Kidney epithelial cell (primary cell): ENCODE data around the gene MAGI1. TPM values are rescaled to one million over a fixed set of nuclear protein-coding genes. Genes with fewer than 3 reads are reported as not detected.

ENCODE experiments used
- DNase-seq: peaks from one replicate; pipeline ENCODE4 v3.0.0-alpha.2; 2010; ENCODE audit warnings: low read depth
- H3K27me3 ChIP-seq: 2 replicates; pipeline ENCODE4 v1.6.0; 2011; ENCODE audit warnings: low read length; ENCODE audit not compliant: control insufficient read depth, insufficient read depth
- H3K36me3 ChIP-seq: 2 replicates; pipeline ENCODE4 v1.5.1; 2011; ENCODE audit warnings: low read length; ENCODE audit not compliant: control insufficient read depth, insufficient read depth
- H3K4me3 ChIP-seq: 2 replicates; pipeline ENCODE4 v1.5.1; 2011; ENCODE audit warnings: low read depth, mild to moderate bottlenecking, control low read depth, low read length
- total RNA-seq: library from RNA; depleted of rRNA; stranded (reverse); fragments of >200 nt; gene quantifications from 2 replicates; pipeline ENCODE4 v1.2.3, GENCODE V29; 2015
- TF ChIP-seq, protein P1 (sequence below): IDR thresholded peaks from 2 replicates; pipeline ENCODE4 v1.5.1; 2011; ENCODE audit warnings: mild to moderate bottlenecking, moderate library complexity, low read length, control low read depth, inconsistent platforms; ENCODE audit not compliant: insufficient read depth, poor library complexity, severe bottlenecking

MAGI1 gene
- total RNA-seq, 1 donor from 2014 or later = 15.8 TPM

DNA sequence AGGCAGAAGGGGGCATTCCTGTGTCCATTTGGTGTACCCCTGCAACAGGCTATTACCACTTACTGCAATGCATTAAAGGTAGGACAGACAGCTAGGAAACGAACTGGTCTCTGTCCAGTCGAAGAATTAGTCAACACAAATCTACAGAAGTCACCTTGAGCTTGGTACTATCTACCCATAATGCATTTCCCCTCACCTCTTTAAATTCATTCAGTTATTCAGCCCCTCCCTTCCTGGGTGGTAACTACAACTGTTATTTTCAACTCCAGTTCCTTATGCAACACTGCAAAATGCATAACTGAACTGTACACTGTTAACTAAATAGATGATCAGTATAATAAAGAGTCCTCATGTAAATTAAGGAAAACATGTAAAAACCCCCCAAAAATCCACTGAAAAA is 77.6 kb downstream of the MAGI1 start:
- no peaks in the 10 kb centered on the region for H3K27me3 ChIP-seq
- no peak for DNase-seq
- H3K36me3 ChIP-seq = no peaks in the 10 kb centered on the region
- TF ChIP-seq, protein P1, sequence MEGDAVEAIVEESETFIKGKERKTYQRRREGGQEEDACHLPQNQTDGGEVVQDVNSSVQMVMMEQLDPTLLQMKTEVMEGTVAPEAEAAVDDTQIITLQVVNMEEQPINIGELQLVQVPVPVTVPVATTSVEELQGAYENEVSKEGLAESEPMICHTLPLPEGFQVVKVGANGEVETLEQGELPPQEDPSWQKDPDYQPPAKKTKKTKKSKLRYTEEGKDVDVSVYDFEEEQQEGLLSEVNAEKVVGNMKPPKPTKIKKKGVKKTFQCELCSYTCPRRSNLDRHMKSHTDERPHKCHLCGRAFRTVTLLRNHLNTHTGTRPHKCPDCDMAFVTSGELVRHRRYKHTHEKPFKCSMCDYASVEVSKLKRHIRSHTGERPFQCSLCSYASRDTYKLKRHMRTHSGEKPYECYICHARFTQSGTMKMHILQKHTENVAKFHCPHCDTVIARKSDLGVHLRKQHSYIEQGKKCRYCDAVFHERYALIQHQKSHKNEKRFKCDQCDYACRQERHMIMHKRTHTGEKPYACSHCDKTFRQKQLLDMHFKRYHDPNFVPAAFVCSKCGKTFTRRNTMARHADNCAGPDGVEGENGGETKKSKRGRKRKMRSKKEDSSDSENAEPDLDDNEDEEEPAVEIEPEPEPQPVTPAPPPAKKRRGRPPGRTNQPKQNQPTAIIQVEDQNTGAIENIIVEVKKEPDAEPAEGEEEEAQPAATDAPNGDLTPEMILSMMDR = no peak
- no peak overlapping the region for H3K4me3 ChIP-seq

DNA sequence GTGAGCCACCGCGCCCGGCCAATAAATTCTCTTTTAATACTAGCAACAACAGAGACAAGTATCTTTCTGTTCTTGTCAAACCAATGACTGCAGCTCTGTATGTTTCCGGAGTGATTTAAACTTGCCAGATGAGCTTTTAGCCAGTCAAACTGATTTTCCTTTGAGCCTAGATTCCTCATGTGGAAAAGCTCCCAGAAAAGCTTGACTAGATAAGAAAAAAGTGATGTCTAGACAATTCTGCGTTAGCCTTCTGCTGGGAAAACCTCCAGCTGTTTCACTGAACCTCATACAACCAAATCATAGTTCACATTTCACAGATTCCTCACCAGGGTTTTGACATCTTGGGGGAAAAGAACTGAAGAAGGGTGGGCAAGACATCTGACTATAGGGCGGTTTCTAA is 78.6 kb downstream of the MAGI1 start:
- Histone ChIP-seq H3K4me3 (no peak overlapping the region), H3K27me3 (no peaks in the 10 kb centered on the region), H3K36me3 (no peaks in the 10 kb centered on the region)
- TF ChIP-seq, protein P1 = no peak
- DNase-seq = no peak

DNA sequence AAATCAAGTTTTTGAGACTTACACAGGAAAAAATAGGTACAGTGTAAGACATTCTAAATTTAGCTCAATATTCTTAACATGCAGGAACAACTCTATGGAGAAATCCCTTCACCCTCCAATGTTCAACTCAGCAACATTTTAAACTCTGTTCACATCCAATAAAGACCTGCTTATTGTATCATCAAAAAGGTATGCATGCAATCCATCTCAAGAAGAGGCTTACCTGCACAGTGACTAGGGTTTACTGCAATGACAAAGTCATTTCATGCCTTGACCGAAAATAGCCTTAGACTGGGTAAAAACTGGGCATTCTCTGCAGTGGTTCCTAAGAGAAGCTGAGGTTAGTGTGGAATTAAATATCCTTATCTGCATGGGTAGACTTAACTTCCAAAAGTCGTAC is 80.5 kb downstream of the MAGI1 start:
- DNase-seq = no peak
- Histone ChIP-seq H3K4me3 (no peak overlapping the region), H3K27me3 (no peaks in the 10 kb centered on the region), H3K36me3 (no peaks in the 10 kb centered on the region)
- TF ChIP-seq, protein P1 = no peak

DNA sequence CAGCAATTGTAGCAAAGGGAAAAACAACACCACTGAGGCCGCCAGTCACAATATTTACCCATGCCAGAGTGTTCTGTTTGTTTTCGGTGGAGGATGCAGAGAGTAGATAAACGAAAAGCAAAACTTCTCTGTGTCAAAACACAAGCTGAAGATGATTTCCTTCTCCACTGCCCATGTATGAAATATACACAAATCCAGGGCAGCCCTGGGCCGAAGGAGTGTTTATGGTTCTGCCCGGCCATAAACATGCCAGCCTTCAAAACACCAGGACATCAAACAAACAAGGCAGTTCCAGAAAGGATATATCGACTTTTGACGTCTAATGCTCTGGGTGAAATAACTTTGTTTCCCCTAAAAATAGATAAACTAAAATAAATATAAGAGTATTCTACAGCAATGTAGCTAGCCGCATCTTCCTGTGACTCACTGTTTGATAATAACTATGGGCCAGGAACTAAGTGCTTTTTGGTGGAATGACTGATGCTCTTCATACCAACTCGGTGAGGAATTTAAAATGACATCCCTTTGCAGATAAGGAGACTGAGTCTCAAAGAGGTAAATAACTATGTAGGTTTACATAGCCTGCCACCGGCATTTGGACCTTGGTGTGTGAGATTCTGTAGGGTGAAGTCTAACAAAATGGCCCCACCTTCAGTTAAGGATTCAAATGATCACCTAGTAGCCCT is 82.8 kb downstream of the MAGI1 start:
- H3K27me3 ChIP-seq = no peaks in the 10 kb centered on the region
- no peak for DNase-seq
- H3K4me3 ChIP-seq = no peak overlapping the region
- TF ChIP-seq, protein P1 = no peak
- no peaks in the 10 kb centered on the region for H3K36me3 ChIP-seq

DNA sequence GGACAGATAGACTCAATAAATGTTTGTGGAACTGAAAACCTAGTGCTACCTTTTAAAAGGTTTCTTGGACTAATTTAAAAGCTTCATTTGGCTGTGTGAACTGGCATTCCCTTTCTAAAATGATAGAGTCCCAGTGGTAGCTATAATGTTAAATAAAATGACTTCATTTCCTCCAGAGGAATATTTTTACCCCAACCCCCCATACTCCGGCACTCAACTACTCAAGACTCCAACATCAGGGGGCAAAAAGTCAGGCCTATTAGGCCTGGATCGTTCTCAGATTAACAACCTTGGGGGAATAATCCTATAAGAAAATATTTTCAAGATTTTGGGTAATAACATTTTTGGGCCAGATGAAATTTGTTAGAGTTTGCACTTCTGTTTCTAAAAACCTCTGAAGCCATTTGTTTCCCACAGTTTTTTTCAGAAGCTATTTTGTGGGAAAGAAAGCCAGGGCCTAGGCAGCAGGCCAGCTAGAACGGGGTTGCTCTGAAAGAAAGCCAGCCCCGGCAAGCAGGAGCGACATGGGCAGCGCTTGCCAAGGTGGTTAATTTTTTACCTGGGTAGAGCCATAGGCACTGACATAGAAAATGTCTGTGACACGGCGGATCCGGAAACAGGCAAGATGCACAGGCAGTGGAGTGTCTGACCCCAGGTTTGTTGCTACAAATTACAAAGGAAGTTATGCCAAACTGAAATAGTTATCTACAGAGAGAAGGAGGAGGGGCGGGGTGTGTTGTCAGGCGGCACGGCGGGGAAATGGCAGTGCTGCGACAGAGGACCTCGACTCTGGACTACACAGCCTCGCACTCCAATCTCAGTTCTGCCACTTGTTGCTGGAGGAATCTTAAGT is 84.6 kb downstream of the MAGI1 start:
- Histone ChIP-seq H3K4me3 (no peak overlapping the region), H3K27me3 (no peaks in the 10 kb centered on the region), H3K36me3 (no peaks in the 10 kb centered on the region)
- TF ChIP-seq, protein P1 = no peak
- DNase-seq = peak; percentile 47
